Dermis microvascular lymphatic vessel endothelial cell (primary cell): ENCODE measurements around the gene TAF11L6. TPM values are rescaled to one million over a fixed set of nuclear protein-coding genes. Genes with fewer than 3 reads are reported as not detected.
"Not testable (repeated sequence)": the region's sequence is repeated elsewhere in the genome, so short reads cannot be mapped to it uniquely, and the experiment has no call there.

Experiments used
- DNase-seq, 2 donors: peaks; one replicate each; pipeline versions ENCODE4 v3.0.0 to v3.0.0-alpha.2; 2010; ENCODE audit warnings: low read depth in 2 of 2
- total RNA-seq: library from RNA; depleted of rRNA; stranded (reverse); fragments of >200 nt; gene quantifications from 2 replicates; pipeline ENCODE4 v1.2.1, GENCODE V29; 2014

The TAF11L6 gene
- total RNA-seq: not detected in 2 replicates

DNA sequence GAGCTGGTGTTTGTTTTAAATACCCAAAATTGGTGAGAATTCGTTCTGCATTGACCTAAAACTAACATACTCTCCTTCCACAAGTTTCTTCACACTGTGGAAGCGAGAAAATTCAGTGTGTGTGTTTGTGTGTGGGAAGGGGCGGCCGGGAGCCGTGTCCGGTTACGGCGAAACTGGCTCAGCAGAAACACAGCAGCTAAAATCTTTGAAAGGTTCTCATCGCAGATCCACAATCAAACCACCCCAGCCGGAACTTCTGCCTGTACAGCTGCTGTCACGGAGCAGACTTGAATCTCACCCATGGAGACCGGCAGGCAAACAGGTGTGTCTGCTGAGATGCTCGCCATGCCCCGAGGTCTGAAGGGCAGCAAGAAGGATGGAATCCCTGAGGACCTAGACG lies at the start of gene TAF11L6:
TAF11L6 (plus strand) TSS at position 301 of the 400 bp plus-strand sequence.
- DNase-seq: not testable (repeated sequence)

GRCh38 chr5:17481378-17481777 lies 47.1 kb upstream of the TAF11L6 start:
- no peak for DNase-seq

GRCh38 chr5:17482790-17483189 lies 45.7 kb upstream of the TAF11L6 start:
- DNase-seq: no peak

DNA sequence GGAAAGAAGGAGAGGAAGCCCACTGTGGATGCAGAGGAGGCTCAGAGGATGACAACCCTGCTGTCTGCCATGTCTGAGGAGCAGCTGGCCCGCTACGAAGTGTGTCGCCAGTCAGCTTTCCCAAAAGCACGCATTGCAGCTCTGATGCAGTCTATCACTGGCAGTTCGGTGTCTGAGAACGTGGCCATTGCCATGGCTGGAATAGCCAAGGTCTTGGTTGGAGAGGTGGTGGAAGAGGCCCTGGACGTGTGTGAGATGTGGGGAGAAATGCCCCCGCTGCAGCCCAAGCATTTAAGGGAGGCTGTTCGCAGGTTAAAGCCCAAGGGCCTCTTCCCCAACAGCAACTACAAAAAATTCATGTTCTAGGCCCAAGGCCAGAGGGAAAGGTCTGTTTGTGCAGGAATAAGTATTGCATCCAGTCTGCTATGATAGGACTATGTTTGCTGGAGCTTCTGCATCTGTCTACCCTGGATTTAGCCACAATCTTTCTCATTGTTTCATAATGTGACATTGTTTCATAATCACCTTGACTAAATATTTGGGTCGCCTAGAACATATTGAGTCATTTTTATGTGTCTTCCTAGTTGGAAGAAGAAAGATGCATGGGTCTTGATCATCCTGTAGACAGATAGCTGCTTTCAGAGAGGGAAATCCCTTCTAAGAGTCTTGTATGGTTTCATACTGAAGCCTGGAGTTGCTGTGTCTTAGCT lies 41.9 kb upstream of the TAF11L6 start:
- DNase-seq: not testable (repeated sequence)

DNA sequence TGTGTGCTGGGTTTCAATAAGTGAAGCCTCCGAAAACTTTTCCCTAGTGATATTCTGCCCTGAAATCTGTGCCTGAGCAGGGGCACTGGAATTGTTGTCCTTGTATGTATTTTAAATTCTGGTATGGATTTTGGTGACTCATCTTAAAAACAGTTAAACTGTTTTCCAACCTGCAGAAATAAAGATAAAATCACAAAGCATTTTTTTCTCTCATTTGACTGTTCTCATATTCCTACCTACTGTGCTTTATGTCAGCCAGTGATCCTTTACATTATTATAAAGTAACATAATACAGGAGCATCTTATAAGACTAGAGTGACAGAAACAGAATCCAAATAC lies 41.3 kb upstream of the TAF11L6 start:
- DNase-seq: no peak

GRCh38 chr5:17491257-17491656 lies 37.2 kb upstream of the TAF11L6 start:
- DNase-seq: not testable (repeated sequence)

DNA sequence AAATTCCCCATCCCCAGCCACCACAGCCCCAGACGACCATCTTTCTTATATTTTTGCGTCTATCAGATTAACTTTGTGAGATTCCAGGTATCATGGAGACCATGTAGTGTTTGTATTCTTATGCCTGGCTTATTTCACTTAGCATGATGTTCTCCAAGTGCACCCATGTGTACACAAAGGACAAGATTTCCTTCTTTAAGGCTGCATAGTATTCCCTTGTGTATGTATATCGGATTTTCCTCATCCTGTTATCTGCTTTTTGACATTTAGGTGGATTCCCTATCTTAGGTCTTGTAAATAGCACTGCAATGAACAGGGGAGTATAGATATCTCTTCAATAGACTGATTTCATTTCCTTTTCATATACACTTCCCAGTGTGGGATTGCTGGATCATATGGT lies 35.7 kb upstream of the TAF11L6 start:
- no peak for DNase-seq

- DNase-seq: no peak
Observed at GRCh38 chr5:17497446-17497845, 31.0 kb upstream of the TAF11L6 start.

GRCh38 chr5:17497931-17498330 lies 30.5 kb upstream of the TAF11L6 start, which contains the start of gene TAF11L2:
Gene TAF11L2, plus strand, starts transcription at chr5:17498231.
- not testable (repeated sequence) for DNase-seq

DNA sequence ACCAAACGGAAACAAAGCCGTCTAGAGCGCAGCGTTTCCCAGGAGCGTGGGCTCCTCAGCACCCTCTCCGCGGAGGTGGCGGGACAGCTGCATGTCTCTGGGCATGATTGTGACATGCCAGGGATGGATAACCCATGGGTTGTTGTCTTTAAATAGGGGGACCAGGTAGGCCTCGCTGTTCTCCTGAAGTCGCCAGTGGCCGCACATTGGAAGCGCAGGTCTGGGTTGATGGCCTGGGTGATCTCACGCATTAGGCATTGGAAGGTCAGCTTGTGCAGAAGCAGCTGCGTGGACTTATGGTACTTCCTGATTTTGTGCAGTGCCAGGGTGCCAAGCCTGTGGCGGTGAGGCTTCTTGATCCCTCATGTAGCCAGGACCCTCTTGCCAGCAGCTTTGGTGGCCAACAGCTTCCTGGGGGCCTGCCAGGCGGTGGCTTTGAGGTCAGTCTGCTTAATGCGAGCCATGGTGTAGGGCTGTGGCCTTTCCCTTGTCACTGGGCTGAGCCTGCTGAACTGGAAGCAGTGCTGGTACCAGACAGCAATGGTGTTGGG lies 16.6 kb upstream of the TAF11L6 start:
- DNase-seq: no peak

GRCh38 chr5:17517526-17517925 lies 10.9 kb upstream of the TAF11L6 start:
- not testable (repeated sequence) for DNase-seq

DNA sequence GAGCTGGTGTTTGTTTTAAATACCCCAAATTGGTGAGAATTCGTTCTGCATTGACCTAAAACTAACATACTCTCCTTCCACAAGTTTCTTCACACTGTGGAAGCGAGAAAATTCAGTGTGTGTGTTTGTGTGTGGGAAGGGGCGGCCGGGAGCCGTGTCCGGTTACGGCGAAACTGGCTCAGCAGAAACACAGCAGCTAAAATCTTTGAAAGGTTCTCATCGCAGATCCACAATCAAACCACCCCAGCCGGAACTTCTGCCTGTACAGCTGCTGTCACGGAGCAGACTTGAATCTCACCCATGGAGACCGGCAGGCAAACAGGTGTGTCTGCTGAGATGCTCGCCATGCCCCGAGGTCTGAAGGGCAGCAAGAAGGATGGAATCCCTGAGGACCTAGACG lies 10.4 kb upstream of the TAF11L6 start, which contains the start of gene TAF11L3:
TAF11L3 (plus strand) TSS at position 301 of the 400 bp plus-strand sequence.
- not testable (repeated sequence) for DNase-seq

DNA sequence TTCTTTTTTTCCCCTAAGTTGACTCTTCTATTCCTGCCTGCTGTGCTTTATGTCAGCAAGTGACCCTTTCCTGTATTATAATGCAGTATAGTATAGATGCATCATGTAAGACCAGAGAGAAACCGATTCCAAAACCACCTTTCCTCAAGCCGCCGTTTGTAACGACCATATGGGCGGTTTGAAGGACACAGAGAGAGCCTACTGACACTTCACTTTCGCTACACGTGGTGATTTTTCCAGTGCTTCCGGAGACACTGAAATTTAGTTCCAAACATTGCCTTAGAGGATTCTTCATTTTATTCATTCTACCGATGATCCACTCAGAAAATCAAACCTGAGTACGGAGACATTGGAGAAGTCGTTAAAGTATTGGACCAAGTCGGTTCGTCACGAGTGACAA lies 9.0 kb upstream of the TAF11L6 start:
- DNase-seq: not testable (repeated sequence)

DNA sequence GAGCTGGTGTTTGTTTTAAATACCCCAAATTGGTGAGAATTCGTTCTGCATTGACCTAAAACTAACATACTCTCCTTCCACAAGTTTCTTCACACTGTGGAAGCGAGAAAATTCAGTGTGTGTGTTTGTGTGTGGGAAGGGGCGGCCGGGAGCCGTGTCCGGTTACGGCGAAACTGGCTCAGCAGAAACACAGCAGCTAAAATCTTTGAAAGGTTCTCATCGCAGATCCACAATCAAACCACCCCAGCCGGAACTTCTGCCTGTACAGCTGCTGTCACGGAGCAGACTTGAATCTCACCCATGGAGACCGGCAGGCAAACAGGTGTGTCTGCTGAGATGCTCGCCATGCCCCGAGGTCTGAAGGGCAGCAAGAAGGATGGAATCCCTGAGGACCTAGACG lies 7.0 kb upstream of the TAF11L6 start, which contains the start of gene TAF11L4:
TAF11L4 (plus strand) TSS at position 301 of the 400 bp plus-strand sequence.
- DNase-seq: not testable (repeated sequence)

GRCh38 chr5:17524935-17525334 lies 3.5 kb upstream of the TAF11L6 start, which contains the start of gene TAF11L5:
Gene TAF11L5, plus strand, starts transcription at chr5:17525235.
- DNase-seq: not testable (repeated sequence)

- DNase-seq: peak; percentile 1 to 22
Observed at GRCh38 chr5:17526504-17526903, 2.0 kb upstream of the TAF11L6 start.

Other genes starting within 250 kb of the TAF11L6 start
- gene TAF11L2, start 30.4 kb upstream of the TAF11L6 start, total RNA-seq: not detected in 2 replicates
- not detected in 2 replicates for gene TAF11L3, start 10.3 kb upstream of the TAF11L6 start, total RNA-seq
- not detected in 2 replicates for gene TAF11L4, start 6.9 kb upstream of the TAF11L6 start, total RNA-seq
- not detected in 2 replicates for gene TAF11L5, start 3.4 kb upstream of the TAF11L6 start, total RNA-seq
- gene TAF11L7, start 57.1 kb downstream of the TAF11L6 start, total RNA-seq: not detected in 2 replicates
- gene TAF11L8, start 62.3 kb downstream of the TAF11L6 start, total RNA-seq: not detected in 2 replicates
- not detected in 2 replicates for gene TAF11L9, start 65.7 kb downstream of the TAF11L6 start, total RNA-seq
- not detected in 2 replicates for gene TAF11L10, start 69.2 kb downstream of the TAF11L6 start, total RNA-seq
- gene TAF11L11, start 75.5 kb downstream of the TAF11L6 start, total RNA-seq: not detected in 2 replicates
- gene TAF11L12, start 81.7 kb downstream of the TAF11L6 start, total RNA-seq: not detected in 2 replicates
- gene TAF11L13, start 103.4 kb downstream of the TAF11L6 start, total RNA-seq: not detected in 2 replicates
- gene TAF11L14, start 105.8 kb downstream of the TAF11L6 start, total RNA-seq: not detected in 2 replicates